HG02588 (cell line): ENCODE data around the gene INPP5A.
"Not testable (repeated sequence)": the region's sequence is repeated elsewhere in the genome, so short reads cannot be mapped to it uniquely, and the experiment has no call there.

Source experiments
- ATAC-seq: cut with Tn5 transposase; IDR thresholded peaks from one replicate; pipeline ENCODE4 v1.9.1; 2021; ENCODE audit warnings: mild to moderate bottlenecking, moderate library complexity; ENCODE audit not compliant: unreplicated experiment

Gene INPP5A

DNA sequence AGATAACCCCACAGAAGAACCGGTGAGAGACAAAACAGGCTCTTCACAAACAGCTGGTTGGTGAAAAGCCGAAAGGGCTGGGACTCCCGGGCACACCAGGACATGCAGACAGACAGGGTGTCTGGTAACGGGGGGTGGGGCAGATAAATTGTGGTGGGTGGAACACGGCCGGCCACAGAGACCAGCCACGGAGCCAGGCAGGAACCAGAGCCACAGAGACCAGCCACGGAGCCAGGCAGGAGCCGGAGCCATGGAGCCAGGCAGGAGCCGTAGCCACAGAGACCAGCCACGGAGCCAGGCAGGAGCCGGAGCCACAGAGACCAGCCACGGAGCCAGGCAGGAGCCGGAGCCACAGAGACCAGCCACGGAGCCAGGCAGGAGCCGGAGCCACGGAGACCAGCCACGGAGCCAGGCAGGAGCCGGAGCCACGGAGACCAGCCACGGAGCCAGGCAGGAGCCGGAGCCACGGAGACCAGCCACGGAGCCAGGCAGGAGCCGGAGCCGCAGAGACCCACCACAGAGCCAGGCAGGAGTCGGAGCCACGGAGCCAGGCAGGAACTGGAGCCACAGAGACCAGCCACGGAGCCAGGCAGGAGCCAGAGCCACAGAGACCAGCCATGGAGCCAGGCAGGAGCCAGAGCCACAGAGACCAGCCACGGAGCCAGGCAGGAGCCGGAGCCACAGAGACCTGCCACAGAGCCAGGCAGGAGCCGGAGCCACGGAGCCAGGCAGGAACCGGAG, 288.4 kb downstream of the INPP5A start:
- not testable (repeated sequence) for ATAC-seq

DNA sequence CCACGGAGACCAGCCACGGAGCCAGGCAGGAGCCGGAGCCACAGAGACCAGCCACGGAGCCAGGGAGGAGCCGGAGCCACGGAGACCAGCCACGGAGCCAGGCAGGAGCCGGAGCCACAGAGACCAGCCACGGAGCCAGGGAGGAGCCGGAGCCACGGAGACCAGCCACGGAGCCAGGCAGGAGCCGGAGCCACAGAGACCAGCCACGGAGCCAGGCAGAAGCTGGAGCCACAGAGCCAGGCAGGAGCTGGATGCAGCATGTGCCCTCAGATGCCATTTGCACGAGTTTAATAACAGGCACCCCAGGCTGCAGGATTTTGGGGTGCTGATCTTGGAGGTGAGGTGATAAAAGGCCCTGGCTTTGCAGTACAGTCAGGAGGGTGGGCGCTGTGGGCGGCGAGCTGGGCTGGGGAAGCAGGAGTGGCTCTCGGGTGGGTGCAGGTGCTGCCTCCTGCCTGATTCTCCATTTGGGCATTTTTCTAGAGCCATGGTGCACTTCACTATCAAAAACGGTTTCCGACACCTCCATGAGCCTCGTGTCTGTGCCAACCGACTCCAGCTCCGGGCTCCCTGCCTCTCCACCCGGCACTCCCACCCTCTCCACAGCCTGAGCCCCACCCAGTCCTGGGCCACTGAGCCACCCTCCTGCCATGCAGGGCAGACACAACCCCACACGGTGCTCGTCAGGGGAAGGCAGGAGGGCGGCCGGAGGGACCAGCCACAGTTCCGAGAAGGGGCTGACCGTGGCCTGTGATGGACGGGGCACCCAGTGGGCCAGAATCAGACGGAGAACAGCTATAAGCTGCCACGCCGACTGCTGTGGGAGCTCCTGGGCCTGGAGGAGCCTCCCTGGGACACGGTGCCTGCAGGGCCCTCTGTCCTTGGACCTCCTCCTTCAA, 289.2 kb downstream of the INPP5A start:
- ATAC-seq: no peak

DNA sequence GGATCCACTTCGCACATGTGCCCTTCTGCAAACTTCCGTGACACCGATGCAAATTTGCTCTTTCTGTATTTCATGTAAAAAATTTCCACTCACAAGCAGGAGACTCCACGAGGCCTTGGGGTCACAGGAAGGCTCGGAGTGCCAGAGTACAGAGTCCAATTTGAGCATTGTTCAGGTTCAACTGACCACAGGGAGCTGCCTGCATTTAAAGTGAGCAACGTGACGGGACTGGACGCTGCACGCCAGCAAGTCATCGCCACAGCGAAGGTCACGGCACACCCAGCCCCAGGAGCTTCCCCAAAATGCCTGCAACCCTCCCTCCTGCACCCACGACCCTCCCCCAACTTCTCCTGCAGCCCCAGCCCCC, 289.8 kb downstream of the INPP5A start:
- ATAC-seq: no peak

DNA sequence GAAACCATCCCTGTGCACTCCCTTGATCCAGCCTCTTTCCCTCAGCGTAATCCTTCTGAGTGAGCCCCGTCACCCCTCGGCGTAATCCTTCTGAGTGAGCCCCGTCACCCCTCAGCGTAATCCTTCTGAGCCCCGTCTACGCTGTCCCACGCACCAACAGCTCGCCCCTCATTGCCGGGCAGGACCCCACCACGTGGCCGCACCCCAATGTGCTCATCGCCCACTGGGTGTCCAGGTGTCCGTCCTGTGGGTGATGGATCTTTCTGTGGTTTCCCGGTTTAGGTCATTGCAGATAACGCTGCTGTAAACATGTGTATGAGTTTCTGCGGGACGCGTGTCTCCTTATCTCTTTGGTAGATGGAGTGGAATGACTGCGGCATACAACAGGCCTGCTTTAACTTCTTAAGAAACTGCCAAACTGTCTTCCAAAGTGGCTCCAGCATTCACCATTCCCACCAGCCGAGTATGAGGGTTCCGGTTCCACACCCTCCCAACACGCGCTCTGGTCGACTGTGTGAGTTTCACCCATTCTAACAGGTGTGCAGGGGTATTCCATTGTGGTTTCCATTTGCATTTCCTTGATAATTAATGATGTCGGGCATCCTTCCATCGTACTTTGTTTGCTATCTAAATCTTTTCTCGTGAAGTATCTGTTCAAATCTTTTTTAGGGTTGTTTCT, 290.4 kb downstream of the INPP5A start:
- no peak for ATAC-seq

DNA sequence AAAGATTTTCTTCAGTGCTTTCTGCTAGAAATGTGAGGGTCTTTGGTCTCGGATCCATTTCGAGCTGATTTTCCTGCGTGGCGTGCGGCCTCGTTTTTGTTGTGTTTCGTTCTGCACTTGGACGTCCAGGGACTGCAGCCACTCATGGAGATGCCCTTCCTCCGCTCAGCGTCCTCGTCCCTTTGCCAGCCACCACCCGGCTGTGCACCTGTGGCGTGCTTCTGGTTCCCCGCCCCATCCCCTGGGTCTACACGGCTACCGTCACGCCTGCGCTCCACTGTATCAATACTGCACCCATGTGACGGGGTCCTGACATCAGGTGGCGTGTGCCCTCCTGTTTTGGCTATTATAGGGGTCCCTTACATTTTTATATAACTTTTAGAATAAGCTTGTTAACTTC, 291.1 kb downstream of the INPP5A start:
- ATAC-seq: no peak

DNA sequence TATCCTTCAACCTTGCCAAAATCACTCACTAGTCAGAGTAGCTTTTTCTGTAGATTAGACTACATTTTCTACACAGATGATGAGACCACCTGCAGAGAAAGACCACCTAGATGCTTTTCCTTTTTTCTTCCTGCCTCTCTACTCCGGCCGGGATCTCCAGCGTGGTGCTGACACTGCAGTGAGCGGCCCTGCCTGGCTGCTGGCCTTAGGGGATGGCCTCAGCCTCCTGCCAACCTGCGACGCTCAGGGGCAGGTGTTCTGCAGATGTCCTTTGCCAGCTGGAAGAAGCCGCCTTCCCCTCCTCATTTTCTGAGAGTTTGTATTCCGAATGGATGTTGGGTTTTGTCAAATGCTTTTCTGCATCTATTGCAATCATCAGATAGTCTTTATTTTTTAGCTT, 291.8 kb downstream of the INPP5A start:
- no peak for ATAC-seq

DNA sequence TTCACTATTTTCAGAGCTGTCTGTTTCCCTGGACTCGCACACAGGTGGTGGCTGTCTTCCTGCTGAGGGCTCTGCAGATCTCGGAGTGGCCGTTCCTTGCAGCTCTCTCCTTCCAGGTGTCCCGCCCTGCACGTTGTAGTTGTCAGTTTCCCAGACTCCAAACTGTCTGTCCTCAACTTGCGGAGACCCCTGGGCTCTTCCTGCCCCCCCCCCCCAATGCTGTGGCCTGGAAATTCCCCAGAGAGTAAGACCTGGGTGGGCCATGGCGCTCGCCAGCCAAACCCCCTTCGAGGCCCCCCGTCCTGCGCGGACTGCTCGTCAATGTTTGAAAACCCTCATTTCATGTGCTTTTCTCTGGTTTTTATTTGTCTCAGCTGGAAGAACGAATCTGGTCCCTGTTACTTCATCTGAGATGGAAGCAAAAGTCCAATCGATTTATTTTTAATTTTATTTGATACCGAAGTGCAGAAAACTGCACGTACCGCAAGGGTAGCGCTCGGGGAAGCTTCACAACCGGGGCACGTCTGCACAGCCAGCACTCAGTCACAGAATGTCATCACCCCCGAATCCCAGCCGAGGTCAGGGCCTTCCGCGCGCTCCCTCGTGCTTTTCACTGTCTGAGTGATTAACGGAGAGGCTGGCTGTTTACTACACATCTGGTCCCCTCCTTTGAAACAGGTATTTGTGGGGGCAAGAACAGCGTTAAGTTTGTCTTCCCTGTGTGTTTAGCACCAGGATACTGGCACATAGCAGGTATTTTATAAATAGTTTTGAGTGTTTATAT, 294.8 kb downstream of the INPP5A start:
- no peak for ATAC-seq
